GM23248 (cell line): ENCODE measurements around the gene C1orf167.

Source experiments
- EZH2 ChIP-seq: fragments of 200-600 bp; sonication (generic); IDR thresholded peaks from 2 replicates; pipeline ENCODE4 v1.6.1; 2018; ENCODE audit warnings: antibody characterized with exemption, mild to moderate bottlenecking; ENCODE audit not compliant: insufficient read depth, poor library complexity, severe bottlenecking
- EZH2phosphoT487 ChIP-seq: fragments of 200-600 bp; sonication (generic); IDR thresholded peaks from 2 replicates; pipeline ENCODE4 v1.6.1; 2018; ENCODE audit warnings: antibody characterized with exemption, moderate library complexity, mild to moderate bottlenecking, low read depth; ENCODE audit not compliant: insufficient read depth

DNA sequence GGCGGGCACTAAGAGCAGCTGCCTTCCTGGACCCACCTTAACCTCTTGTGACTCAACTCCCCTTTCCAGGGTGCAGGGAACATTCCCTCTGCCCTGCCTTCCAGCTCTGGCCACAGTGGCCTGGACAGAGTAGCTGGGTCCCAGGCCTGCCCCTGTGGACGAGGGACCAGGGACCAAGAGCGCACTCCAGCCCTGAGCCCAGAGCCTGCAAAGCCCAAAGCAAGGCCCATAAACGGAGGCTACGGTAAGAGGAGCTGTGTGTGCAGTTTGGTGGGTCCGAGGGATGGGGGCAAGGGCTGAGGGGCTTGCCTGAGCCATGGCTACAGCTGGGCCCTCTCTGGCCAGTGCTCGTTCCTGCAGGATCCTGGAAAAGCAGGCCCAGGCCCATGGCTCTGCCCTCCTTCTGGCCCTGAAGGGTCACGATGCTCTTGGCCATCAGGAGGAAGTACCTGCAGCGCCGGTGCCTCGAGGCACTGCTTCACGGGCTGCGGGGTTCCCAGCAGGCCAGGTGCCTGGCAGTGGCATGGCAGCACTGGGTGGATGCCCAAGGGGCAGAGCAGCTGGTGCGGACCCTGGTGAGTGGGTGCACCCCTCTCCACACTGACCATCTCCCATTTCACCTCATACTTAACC lies 25.9 kb downstream of the C1orf167 start:
- TF ChIP-seq EZH2 (no peak), EZH2phosphoT487 (no peak)
